ENCODE measurements around the gene ARL10. TPM values are rescaled to one million over a fixed set of nuclear protein-coding genes. Genes with fewer than 3 reads are reported as not detected.
"Not testable (repeated sequence)": the region's sequence is repeated elsewhere in the genome, so short reads cannot be mapped to it uniquely, and the experiment has no call there.

Gene ARL10
- total RNA-seq, 2 experiments from 2014 or later = 12.3 to 15.6 TPM

DNA sequence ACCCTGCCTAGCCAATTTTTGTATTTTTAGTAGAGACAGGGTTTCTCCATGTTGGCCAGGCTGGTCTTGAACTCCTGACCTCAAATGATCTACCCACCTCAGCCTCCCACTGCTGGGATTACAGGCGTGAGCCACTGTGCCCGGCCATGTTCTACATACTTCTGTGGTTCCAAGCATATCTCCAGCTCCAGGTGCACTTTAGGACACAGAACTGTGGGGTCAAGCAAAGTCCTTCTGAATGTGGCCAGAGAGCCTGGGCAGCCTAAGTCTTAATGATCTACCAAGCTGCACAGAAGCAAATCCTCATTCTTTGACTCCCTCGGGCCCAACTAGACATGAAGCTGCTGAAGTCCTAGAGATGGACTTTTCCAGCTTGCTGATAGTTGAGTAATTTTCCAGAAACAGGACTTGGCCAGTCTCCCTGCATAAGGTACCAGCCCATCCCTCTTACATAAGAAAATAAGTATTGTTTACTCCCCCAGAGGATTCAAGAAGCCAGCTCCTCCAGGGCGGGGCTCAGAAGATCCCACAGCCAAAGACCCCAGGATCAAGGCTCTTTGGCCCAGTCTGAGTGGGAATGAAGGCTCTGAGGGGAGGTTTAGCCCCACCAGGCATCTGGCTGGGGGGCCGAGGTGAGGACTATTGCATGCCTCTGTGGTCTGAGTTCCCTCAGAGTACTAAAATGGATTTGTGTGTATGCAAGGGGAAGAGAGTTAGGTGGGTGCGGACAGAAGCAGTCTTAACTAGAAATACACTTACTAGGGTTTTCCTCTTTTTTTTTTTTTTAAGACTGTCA, 42.4 kb downstream of the ARL10 start:
- ATAC-seq = no peak

DNA sequence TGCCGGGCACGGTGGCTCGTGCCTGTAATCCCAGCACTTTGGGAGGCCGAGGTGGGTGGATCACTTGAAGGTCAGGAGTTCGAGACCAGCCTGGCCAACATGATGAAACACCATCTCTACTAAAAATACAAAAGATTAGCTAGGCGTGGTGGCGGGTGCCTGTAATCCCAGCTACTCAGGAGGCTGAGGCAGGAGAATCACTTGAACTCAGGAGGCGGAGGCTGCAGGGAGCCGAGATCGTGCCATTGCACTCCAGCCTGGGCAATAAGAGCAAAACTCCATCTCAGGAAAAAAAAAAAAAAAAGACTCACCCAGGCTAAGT, 42.9 kb downstream of the ARL10 start:
- POLR2A ChIA-PET; DNase-seq; H3K27me3 Mint-ChIP-seq; H3K9me3 Mint-ChIP-seq (ENCODE audit: low read depth); intact Hi-C loops (cut with DNase I, micrococcal nuclease); ATAC-seq; H3K4me3 Mint-ChIP-seq; H3K36me3 Mint-ChIP-seq (ENCODE audit: low read depth); H3K27ac Mint-ChIP-seq; H3K4me1 Mint-ChIP-seq: not testable (repeated sequence)
- CTCF ChIA-PET = interaction anchor here (0.9 to 1.3 kb wide), 2 partner anchors 8 to 678 kb away, joined by 4 to 6 read pairs; partner anchors contain the start of gene CLTB

More for the DNA sequence above, 42.4 kb downstream of the ARL10 start:
- ChIA-PET POLR2A (no interaction called here), CTCF (interaction anchor here (1.3 kb wide), 1 partner anchor 9 kb away, joined by 6 read pairs; the partner anchor contains the start of gene CLTB)
- intact Hi-C loops (cut with DNase I, micrococcal nuclease) = no loop called here
- Mint-ChIP-seq H3K36me3 (ENCODE audit: low read depth) (peaks cover 8% of the 10 kb centered on the region), H3K27ac (no peak overlapping the region), H3K4me1 (peaks cover 5% of the 10 kb centered on the region), H3K4me3 (no peak overlapping the region), H3K9me3 (ENCODE audit: low read depth) (no peaks in the 10 kb centered on the region), H3K27me3 (no peaks in the 10 kb centered on the region)
- DNase-seq = no peak

DNA sequence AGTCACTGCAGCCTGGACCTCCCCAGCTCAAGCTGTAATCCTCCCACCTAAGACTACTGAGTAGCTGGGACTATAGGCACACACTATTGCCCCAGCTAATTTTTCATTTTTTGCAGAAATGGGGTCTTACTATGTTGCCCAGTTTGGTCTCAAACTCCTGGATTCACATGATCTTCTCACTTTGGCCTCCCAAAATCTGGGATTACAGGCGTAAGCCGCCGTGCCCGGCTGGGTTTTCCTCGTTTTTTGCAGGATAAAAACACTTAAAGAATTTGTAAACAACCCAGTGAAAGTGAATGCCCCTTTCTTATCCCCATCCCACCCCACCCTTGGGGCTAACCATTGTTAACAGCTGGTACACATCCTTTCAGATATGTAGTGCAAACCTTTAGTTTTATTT, 43.3 kb downstream of the ARL10 start:
- no peak overlapping the region for H3K4me3 Mint-ChIP-seq
- CTCF ChIA-PET = interaction anchor here (0.9 kb wide), 1 partner anchor 677 kb away, joined by 4 read pairs; no protein-coding TSS in a partner anchor

DNA sequence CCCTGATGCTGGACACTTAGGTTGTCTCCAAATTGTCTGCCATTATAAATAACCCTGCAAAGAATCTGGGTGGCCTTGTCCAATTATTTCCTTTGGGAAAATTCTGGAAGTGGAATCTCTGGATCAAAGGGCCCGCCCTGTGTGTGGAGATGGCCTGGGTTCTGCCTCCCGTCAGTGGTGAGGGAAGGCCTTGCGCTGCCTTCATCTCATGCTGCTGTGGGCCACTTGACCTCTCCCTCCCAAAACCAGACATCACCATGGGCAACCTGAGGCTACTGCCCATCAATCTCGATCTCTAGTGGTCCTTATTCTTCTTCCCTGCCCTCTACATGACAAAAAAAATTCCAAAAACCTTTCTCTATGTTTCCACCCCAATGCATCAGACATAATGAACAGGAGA, 44.5 kb downstream of the ARL10 start:
- CTCF ChIA-PET = interaction anchor here (0.8 kb wide), 1 partner anchor 90 kb away, joined by 4 read pairs; no protein-coding TSS in a partner anchor
- no peak overlapping the region for H3K27ac Mint-ChIP-seq
- ATAC-seq = no peak
- H3K9me3 Mint-ChIP-seq (ENCODE audit: low read depth) = no peaks in the 10 kb centered on the region
- POLR2A ChIA-PET = no interaction called here
- no peak overlapping the region for H3K4me3 Mint-ChIP-seq
- peaks cover 8% of the 10 kb centered on the region for H3K36me3 Mint-ChIP-seq (ENCODE audit: low read depth)
- intact Hi-C loops (cut with DNase I, micrococcal nuclease) = loop anchor here in 1 of 2 experiments (10.0 kb wide), 2 partner anchors 135 to 165 kb away; partner anchors contain the start of gene CDHR2
- no peaks in the 10 kb centered on the region for H3K27me3 Mint-ChIP-seq
- H3K4me1 Mint-ChIP-seq = peaks cover 21% of the 10 kb centered on the region
- no peak for DNase-seq

More for the DNA sequence above, 43.3 kb downstream of the ARL10 start:
- intact Hi-C loops (cut with DNase I, micrococcal nuclease) = no loop called here
- peaks cover 9% of the 10 kb centered on the region for H3K4me1 Mint-ChIP-seq
- DNase-seq (no peak), ATAC-seq (no peak)
- H3K9me3 Mint-ChIP-seq (ENCODE audit: low read depth) = no peaks in the 10 kb centered on the region
- H3K27ac Mint-ChIP-seq = no peak overlapping the region
- no peaks in the 10 kb centered on the region for H3K27me3 Mint-ChIP-seq
- POLR2A ChIA-PET = no interaction called here
- peaks cover 8% of the 10 kb centered on the region for H3K36me3 Mint-ChIP-seq (ENCODE audit: low read depth)

DNA sequence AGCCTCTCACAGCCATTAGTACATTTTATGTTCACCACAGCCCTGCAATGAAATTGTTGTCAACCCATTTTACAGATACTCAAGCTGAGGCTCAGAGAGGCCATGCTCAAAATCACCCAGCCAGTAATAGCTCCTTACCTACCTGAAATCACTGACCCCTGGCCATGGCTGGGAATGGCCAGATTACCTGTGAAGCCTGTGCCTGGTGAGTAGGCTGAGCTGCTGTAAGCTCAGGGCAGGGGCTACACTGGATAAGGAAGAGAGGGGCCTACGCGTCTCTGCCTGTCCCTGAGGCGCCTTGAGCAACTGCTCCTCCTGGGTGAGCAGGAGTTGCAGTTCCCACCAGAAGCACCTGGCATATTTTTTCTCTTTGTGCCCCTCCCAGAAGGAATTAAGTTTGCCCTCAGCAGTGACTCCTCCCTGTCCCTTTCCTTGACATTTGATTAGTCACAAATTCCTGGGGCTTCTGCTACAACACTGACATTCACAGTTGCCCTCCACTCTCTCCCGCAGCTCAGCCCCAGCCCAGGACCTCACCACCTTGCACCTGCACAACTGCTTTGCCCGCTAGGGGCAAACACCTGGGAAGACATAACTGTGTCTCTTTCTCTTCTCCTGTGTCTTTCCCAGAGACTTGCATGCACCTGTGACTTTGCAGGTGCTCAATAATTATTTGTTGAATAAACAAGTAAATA, 45.3 kb downstream of the ARL10 start:
- CTCF ChIA-PET = interaction anchor here (0.6 to 0.9 kb wide), 3 partner anchors 74 to 249 kb away, joined by 3 to 4 read pairs (median 3); no protein-coding TSS in a partner anchor
- H3K27me3 Mint-ChIP-seq = no peaks in the 10 kb centered on the region
- no peaks in the 10 kb centered on the region for H3K9me3 Mint-ChIP-seq (ENCODE audit: low read depth)
- no peak overlapping the region for H3K4me3 Mint-ChIP-seq
- no peak for ATAC-seq
- H3K4me1 Mint-ChIP-seq = peaks cover 28% of the 10 kb centered on the region
- intact Hi-C loops (cut with DNase I, micrococcal nuclease) = loop anchor here in 1 of 2 experiments (10.0 kb wide), 2 partner anchors 134 to 164 kb away; partner anchors contain the start of gene CDHR2
- DNase-seq = no peak
- peaks cover 8% of the 10 kb centered on the region for H3K36me3 Mint-ChIP-seq (ENCODE audit: low read depth)
- H3K27ac Mint-ChIP-seq = no peak overlapping the region
- POLR2A ChIA-PET = no interaction called here

DNA sequence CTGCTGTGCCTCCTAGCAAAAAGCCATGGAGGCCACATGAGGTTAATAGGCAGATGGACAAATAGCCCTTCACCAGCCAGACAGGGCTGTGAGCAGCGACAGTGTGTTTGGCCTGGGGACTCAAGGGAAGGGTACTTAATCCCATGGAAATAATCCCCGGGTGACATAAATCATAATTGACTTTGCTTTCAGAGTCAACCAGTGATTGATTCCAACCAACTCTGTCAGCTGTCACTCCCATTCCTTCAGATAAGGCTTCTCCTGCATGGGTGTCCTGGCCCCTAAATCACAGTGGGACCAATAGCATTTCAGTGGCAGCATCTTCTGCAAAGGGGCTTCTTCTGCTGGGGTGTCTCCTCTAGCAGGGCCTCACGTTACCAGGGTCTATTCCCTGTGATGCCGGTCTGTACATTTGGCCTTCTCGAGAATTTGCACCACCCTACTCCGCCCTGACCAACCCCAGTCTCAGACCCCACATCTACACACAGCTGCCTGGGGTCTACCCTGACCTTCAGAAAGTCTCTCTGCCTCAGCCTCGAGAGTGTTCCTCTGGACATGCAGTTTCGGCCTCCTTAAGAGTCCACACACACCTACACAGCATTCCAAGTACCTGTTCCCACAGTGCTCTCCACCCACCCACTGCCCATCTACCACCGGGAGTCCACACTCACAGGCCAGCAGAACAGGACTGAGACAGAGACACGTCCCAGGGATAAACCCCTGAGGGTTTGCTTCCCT, 47.4 kb downstream of the ARL10 start:
- Mint-ChIP-seq H3K36me3 (ENCODE audit: low read depth) (peaks cover 5% of the 10 kb centered on the region), H3K4me3 (no peak overlapping the region), H3K9me3 (ENCODE audit: low read depth) (no peaks in the 10 kb centered on the region), H3K4me1 (peaks cover 36% of the 10 kb centered on the region), H3K27me3 (no peaks in the 10 kb centered on the region), H3K27ac (no peak overlapping the region)
- ChIA-PET CTCF (interaction anchor here (0.7 kb wide), 2 partner anchors 157 to 161 kb away, joined by 3 read pairs; no protein-coding TSS in a partner anchor), POLR2A (interaction anchor here (0.7 kb wide), 1 partner anchor 87 kb away, joined by 3 read pairs; no protein-coding TSS in a partner anchor)
- intact Hi-C loops (cut with DNase I, micrococcal nuclease) = loop anchor here in 1 of 2 experiments (10.0 kb wide), 2 partner anchors 132 to 162 kb away; partner anchors contain the start of gene CDHR2
- ATAC-seq = no peak
- no peak for DNase-seq

DNA sequence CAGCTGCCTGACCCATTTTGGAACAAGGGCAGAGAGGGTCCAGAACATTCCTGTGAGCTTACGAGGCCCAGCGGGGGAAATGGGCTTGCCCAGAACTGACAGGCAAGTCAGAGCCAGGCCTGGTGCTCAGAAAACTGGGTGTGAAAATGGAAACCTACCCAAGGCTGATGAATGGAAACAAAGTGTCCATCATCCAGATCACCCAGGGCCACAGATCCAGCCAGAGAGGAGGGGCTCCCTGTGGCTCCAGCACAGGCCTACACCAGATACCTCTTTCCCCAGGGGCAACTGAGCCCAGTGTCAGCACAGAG, 47.9 kb downstream of the ARL10 start:
- no peak for DNase-seq
- peaks cover 5% of the 10 kb centered on the region for H3K36me3 Mint-ChIP-seq (ENCODE audit: low read depth)
- CTCF ChIA-PET = interaction anchor here (0.7 kb wide), 1 partner anchor 160 kb away, joined by 3 read pairs; no protein-coding TSS in a partner anchor
- intact Hi-C loops (cut with DNase I, micrococcal nuclease) = loop anchor here in 1 of 2 experiments (10.0 kb wide), 2 partner anchors 132 to 162 kb away; partner anchors contain the start of gene CDHR2
- H3K4me1 Mint-ChIP-seq = peaks cover 36% of the 10 kb centered on the region
- ATAC-seq = no peak
- no peaks in the 10 kb centered on the region for H3K9me3 Mint-ChIP-seq (ENCODE audit: low read depth)
- no peak overlapping the region for H3K4me3 Mint-ChIP-seq
- POLR2A ChIA-PET = interaction anchor here (0.7 kb wide), 1 partner anchor 87 kb away, joined by 3 read pairs; no protein-coding TSS in a partner anchor
- no peaks in the 10 kb centered on the region for H3K27me3 Mint-ChIP-seq
- H3K27ac Mint-ChIP-seq = no peak overlapping the region

DNA sequence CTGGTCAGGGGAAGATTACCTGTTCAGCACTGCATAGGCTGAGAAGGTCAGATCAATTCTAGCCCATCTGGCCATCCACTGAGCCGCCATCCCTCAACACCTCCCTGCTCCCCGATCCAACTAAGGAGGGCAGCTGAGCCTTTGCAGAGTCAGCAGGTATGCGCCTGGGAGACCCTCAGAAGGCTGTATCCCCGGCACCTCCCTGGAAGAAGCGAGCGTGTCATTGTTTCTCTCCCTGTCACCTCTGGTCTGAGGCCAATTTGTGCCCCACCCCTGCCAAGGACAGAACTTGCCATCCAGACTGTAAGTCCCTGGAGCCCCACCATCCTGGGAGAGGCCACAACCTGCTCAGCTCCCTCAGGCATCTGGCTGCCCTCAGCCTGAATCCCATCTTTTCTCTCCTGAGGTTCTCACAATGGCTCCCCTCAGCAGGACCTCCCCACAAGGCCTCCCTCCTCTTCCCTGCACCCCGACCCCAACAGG, 48.5 kb downstream of the ARL10 start:
- Mint-ChIP-seq H3K27ac (no peak overlapping the region), H3K36me3 (ENCODE audit: low read depth) (peaks cover 5% of the 10 kb centered on the region), H3K9me3 (ENCODE audit: low read depth) (no peaks in the 10 kb centered on the region), H3K27me3 (no peaks in the 10 kb centered on the region), H3K4me1 (peaks cover 36% of the 10 kb centered on the region), H3K4me3 (no peak overlapping the region)
- no peak for DNase-seq
- ChIA-PET POLR2A (interaction anchor here (0.6 kb wide), 1 partner anchor 94 kb away, joined by 10 read pairs; no protein-coding TSS in a partner anchor), CTCF (no interaction called here)
- intact Hi-C loops (cut with DNase I, micrococcal nuclease) = loop anchor here in 1 of 2 experiments (10.0 kb wide), 2 partner anchors 131 to 161 kb away; partner anchors contain the start of gene CDHR2
- no peak for ATAC-seq

DNA sequence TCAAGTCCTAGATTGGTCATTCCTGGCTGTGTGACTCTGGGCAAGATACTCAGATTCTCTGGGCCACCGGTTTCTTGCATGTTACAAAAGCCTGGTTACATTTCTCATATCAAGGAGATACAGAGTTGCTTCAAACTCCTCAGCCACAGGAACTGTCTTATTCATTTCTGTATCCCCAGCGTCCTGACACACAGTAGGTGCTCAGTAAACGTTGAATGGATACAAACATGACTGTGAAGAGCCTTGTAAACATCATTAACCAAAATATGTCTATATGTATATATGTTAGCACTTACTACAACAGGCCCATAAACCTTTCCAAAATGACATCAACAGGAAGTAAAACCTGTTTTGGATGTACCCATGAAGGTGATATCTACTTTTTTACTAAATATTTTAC, 49.4 kb downstream of the ARL10 start:
- H3K36me3 Mint-ChIP-seq (ENCODE audit: low read depth) = peaks cover 5% of the 10 kb centered on the region
- peak overlapping the region; percentile 29 for H3K27ac Mint-ChIP-seq
- ChIA-PET POLR2A (no interaction called here), CTCF (interaction anchor here (1.1 to 4.7 kb wide), 2 partner anchors 34 to 116 kb away, joined by 5 to 22 read pairs; partner anchors contain the start of gene FAF2)
- ATAC-seq = no peak
- no peaks in the 10 kb centered on the region for H3K27me3 Mint-ChIP-seq
- H3K9me3 Mint-ChIP-seq (ENCODE audit: low read depth) = no peaks in the 10 kb centered on the region
- intact Hi-C loops (cut with DNase I, micrococcal nuclease) = loop anchor here in 1 of 2 experiments (10.0 kb wide), 2 partner anchors 130 to 160 kb away; partner anchors contain the start of gene CDHR2
- peak overlapping the region; percentile 74 for H3K4me3 Mint-ChIP-seq
- no peak for DNase-seq
- H3K4me1 Mint-ChIP-seq = peaks cover 36% of the 10 kb centered on the region

DNA sequence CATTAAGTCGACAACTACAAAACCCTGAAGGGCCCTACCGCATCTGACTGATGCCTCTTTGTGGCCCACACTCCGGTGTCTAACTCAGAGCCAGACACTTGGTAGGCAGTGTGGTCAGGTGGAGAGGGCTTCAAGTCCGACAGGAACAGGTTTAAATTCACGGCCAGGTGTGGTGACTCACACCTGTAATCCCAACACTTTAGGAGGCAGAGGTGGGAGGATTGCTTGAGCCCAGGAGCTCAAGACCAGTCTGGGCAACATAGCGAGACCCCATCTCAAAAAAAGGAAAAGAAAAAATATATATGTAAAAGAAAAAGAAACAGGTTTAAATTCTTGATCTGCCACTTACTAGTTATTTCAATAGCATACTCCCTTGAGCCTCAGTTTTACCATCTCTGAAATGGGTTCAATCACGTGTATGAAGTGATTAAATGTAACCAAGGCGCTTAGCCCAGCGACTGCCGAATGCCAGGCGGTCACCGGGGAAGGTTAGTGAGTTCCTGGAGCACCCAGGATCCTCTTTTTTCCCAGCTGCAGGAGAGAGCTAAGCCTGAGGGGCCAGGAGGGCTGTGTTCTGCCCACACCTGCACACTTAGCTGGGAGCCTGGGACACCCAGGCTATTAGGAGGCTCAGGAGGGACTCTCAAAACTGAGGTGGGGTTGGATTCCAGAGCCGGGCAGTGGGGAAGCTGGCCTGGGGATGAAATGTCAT, 50.1 kb downstream of the ARL10 start:
- ATAC-seq = peak; percentile 1
- CTCF ChIA-PET = interaction anchor here (0.6 to 4.7 kb wide), 7 partner anchors 8 to 116 kb away, joined by 3 to 22 read pairs (median 5); partner anchors contain the start of gene FAF2
- H3K4me1 Mint-ChIP-seq = peaks cover 36% of the 10 kb centered on the region

More for the DNA sequence above, 50.1 kb downstream of the ARL10 start:
- Mint-ChIP-seq H3K4me3 (peak overlapping the region; percentile 74), H3K9me3 (ENCODE audit: low read depth) (no peaks in the 10 kb centered on the region), H3K36me3 (ENCODE audit: low read depth) (peaks cover 2% of the 10 kb centered on the region), H3K27ac (peak overlapping the region; percentile 76), H3K27me3 (no peaks in the 10 kb centered on the region)
- peak; percentile 18 for DNase-seq
- POLR2A ChIA-PET = interaction anchor here (0.5 to 0.8 kb wide), 2 partner anchors 122 to 970 kb away, joined by 3 to 5 read pairs; partner anchors contain the start of gene RNF44
- intact Hi-C loops (cut with DNase I, micrococcal nuclease) = loop anchor here in 1 of 2 experiments (10.0 kb wide), 2 partner anchors 129 to 159 kb away; partner anchors contain the start of gene CDHR2

All from activated CD4-positive, alpha-beta T cell treated with anti-CD3 and anti-CD28 coated beads for 36 hours (primary cell).